Measurements from ENCODE around the gene KRTAP13-1. TPM values are rescaled to one million over a fixed set of nuclear protein-coding genes. Genes with fewer than 3 reads are reported as not detected.

The KRTAP13-1 gene
- total RNA-seq, 4 donors from 2014 or later: not detected

GRCh38 chr21:30439975-30440374 is 44.1 kb downstream of the KRTAP13-1 start, which contains the start of gene KRTAP15-1:
TSS of gene KRTAP15-1 (plus strand) at chr21:30440275. CDS start at chr21:30440328, 53 bp downstream.
- H3K4me1 ChIP-seq: no peaks in the 10 kb centered on the region
- H3K27me3 ChIP-seq: no peaks in the 10 kb centered on the region
- in situ Hi-C loops (cut with MboI; ENCODE audit: low pct_ligation_motif_present in 1 of 4, low pct_unique_long_range_greater_than_20kb in 1 of 4, low sequenced_read_pairs in 3 of 4): no loop called here
- TF ChIP-seq CTCF (IDR thresholded peaks at IDR 0.05): no peak
- no peak for TF ChIP-seq POLR2AphosphoS5 (IDR thresholded peaks at IDR 0.05)
- no peak for TF ChIP-seq EP300 (IDR thresholded peaks at IDR 0.05; ENCODE audit: low read depth)
- TF ChIP-seq POLR2A (IDR thresholded peaks at IDR 0.05): no peak
- no peak for DNase-seq
- no peaks in the 10 kb centered on the region for H3K9me3 ChIP-seq
- intact Hi-C loops (cut with DNase I; ENCODE audit: low total_unique reads): no loop called here
- H3K4me3 ChIP-seq: no peak within 1 kb of the TSS
- H3K27ac ChIP-seq: no peak within 1 kb of the TSS
- no peaks in the 10 kb centered on the region for H3K36me3 ChIP-seq
- 87 to 98% methylated on average over 5 of the region's 5 CpGs for WGBS, 2 donors (ENCODE audit: low coverage in 1 of 2)

- intact Hi-C loops (cut with DNase I; ENCODE audit: low total_unique reads): no loop called here
- H3K27ac ChIP-seq: no peak overlapping the region
- H3K9me3 ChIP-seq: no peaks in the 10 kb centered on the region
- in situ Hi-C loops (cut with MboI; ENCODE audit: low pct_ligation_motif_present in 1 of 4, low pct_unique_long_range_greater_than_20kb in 1 of 4, low sequenced_read_pairs in 3 of 4): no loop called here
- no peak overlapping the region for H3K4me3 ChIP-seq
- no peak for DNase-seq
- no peaks in the 10 kb centered on the region for H3K4me1 ChIP-seq
- no peaks in the 10 kb centered on the region for H3K27me3 ChIP-seq
- TF ChIP-seq POLR2A (IDR thresholded peaks at IDR 0.05) (no peak), POLR2AphosphoS5 (IDR thresholded peaks at IDR 0.05) (no peak), CTCF (IDR thresholded peaks at IDR 0.05) (no peak), EP300 (IDR thresholded peaks at IDR 0.05; ENCODE audit: low read depth) (no peak)
- H3K36me3 ChIP-seq: no peaks in the 10 kb centered on the region
Observed at GRCh38 chr21:30443226-30443625, 47.4 kb downstream of the KRTAP13-1 start.

- intact Hi-C loops (cut with DNase I; ENCODE audit: low total_unique reads): no loop called here
- no peaks in the 10 kb centered on the region for H3K27me3 ChIP-seq
- WGBS, 2 donors (ENCODE audit: low coverage in 1 of 2): 33 to 45% methylated on average over 1 of the region's 1 CpG
Observed at GRCh38 chr21:30444204-30444603, 48.4 kb downstream of the KRTAP13-1 start.

More at GRCh38 chr21:30444204-30444603, 48.4 kb downstream of the KRTAP13-1 start:
- TF ChIP-seq EP300 (IDR thresholded peaks at IDR 0.05; ENCODE audit: low read depth) (no peak), CTCF (IDR thresholded peaks at IDR 0.05) (no peak), POLR2AphosphoS5 (IDR thresholded peaks at IDR 0.05) (no peak), POLR2A (IDR thresholded peaks at IDR 0.05) (no peak)
- in situ Hi-C loops (cut with MboI; ENCODE audit: low pct_ligation_motif_present in 1 of 4, low pct_unique_long_range_greater_than_20kb in 1 of 4, low sequenced_read_pairs in 3 of 4): no loop called here
- H3K36me3 ChIP-seq: no peaks in the 10 kb centered on the region
- no peaks in the 10 kb centered on the region for H3K9me3 ChIP-seq
- H3K4me1 ChIP-seq: no peaks in the 10 kb centered on the region
- no peak overlapping the region for H3K4me3 ChIP-seq
- no peak overlapping the region for H3K27ac ChIP-seq
- no peak for DNase-seq

Small RNA genes within 50 kb of the gene (small RNA-seq; reads per million reads assigned to genes)
- gene KRTAP23-1: 0 reads per million in 4 donors
- gene MIR4327: 0 reads per million in 4 donors

Other genes with a start within 250 kb of the KRTAP13-1 start
- 1 to 10 TPM in 1 of 4 donors, not detected in 3; 3.0 TPM for gene CLDN17, start 229.2 kb upstream of the KRTAP13-1 start, total RNA-seq
- 100 to 1,000 TPM in 1 of 4 donors, 10 to 100 TPM in 3; 13.5 to 107 (median 33.2) TPM for gene CLDN8, start 179.9 kb upstream of the KRTAP13-1 start, total RNA-seq
- gene KRTAP24-1, start 113.1 kb upstream of the KRTAP13-1 start, total RNA-seq: not detected
- not detected for gene KRTAP25-1, start 106.5 kb upstream of the KRTAP13-1 start, total RNA-seq
- not detected for gene KRTAP26-1, start 75.7 kb upstream of the KRTAP13-1 start, total RNA-seq
- not detected for gene KRTAP27-1, start 58.3 kb upstream of the KRTAP13-1 start, total RNA-seq
- gene KRTAP23-1, start 47.4 kb upstream of the KRTAP13-1 start, total RNA-seq: not detected
- 1 to 10 TPM in 2 of 4 donors, not detected in 2; 1.7 to 2.7 TPM for gene KRTAP13-2, start 23.8 kb upstream of the KRTAP13-1 start, total RNA-seq
- gene KRTAP13-3, start 29.9 kb downstream of the KRTAP13-1 start, total RNA-seq: not detected
- gene KRTAP13-4, start 34.2 kb downstream of the KRTAP13-1 start, total RNA-seq: not detected
- gene KRTAP15-1, start 44.2 kb downstream of the KRTAP13-1 start, total RNA-seq: not detected
- gene KRTAP19-1, start 84.3 kb downstream of the KRTAP13-1 start, total RNA-seq: not detected
- not detected for gene KRTAP19-2, start 91.4 kb downstream of the KRTAP13-1 start, total RNA-seq
- gene KRTAP19-3, start 96.0 kb downstream of the KRTAP13-1 start, total RNA-seq: not detected
- gene KRTAP19-4, start 101.1 kb downstream of the KRTAP13-1 start, total RNA-seq: not detected
- gene KRTAP19-5, start 106.1 kb downstream of the KRTAP13-1 start, total RNA-seq: not detected
- not detected for gene KRTAP19-6, start 145.8 kb downstream of the KRTAP13-1 start, total RNA-seq
- gene KRTAP19-7, start 165.3 kb downstream of the KRTAP13-1 start, total RNA-seq: not detected
- gene KRTAP22-2, start 194.4 kb downstream of the KRTAP13-1 start, total RNA-seq: not detected
- gene KRTAP6-3, start 196.4 kb downstream of the KRTAP13-1 start, total RNA-seq: not detected
- not detected for gene KRTAP6-2, start 202.9 kb downstream of the KRTAP13-1 start, total RNA-seq
- not detected for gene KRTAP22-1, start 205.1 kb downstream of the KRTAP13-1 start, total RNA-seq
- gene KRTAP6-1, start 217.9 kb downstream of the KRTAP13-1 start, total RNA-seq: not detected
- gene KRTAP20-1, start 220.4 kb downstream of the KRTAP13-1 start, total RNA-seq: not detected
- not detected for gene KRTAP20-4, start 224.6 kb downstream of the KRTAP13-1 start, total RNA-seq
- gene KRTAP20-2, start 239.2 kb downstream of the KRTAP13-1 start, total RNA-seq: not detected
- not detected for gene KRTAP20-3, start 246.8 kb downstream of the KRTAP13-1 start, total RNA-seq

Data from transverse colon (tissue), 4 donors.